K562 (cell line): ENCODE results near the gene TMEM184B. TPM values are rescaled to one million over a fixed set of nuclear protein-coding genes. Genes with fewer than 3 reads are reported as not detected.

ENCODE experiments used
- ATAC-seq: fragments of 200-7000 bp; cut with Tn5 transposase; 3 replicates; pipeline ENCODE4 v1.9.1; 2020; ENCODE audit warnings: moderate library complexity
- BruUV-seq: library from RNA; stranded (reverse); fragments of 400-500 nt; replicated peaks from 2 replicates; lab custom pipeline; 2021; lab: Mats Ljungman, UMichigan
- CTCF ChIA-PET: fragments of 300-600 bp; formaldehyde crosslinking; extraction: SDS; loops from one replicate; lab custom pipeline; 2021; ENCODE audit warnings: low intra/inter-chr PET ratio; lab: Yijun Ruan, JAX
- POLR2A ChIA-PET: fragments of 300-600, 350-650 bp; sonication (Branson Sonifier 250); formaldehyde crosslinking; extraction: SDS; loops from one replicate; lab custom pipeline; 2021; ENCODE audit warnings: antibody characterized with exemption, inconsistent platforms; lab: Yijun Ruan, JAX
- DNase-seq, 4 experiments: peaks; one replicate each; pipeline versions ENCODE4 v3.0.0 to v3.0.0-alpha.2; 2011 to 2018; ENCODE audit warnings: low spot score in 3 of 4, mixed read lengths in 3 of 4; ENCODE audit errors: extremely low read depth in 1 of 4
- FAIRE-seq: peaks from 2 replicates; lab custom pipeline; 2011; peaks lifted over from hg19 to GRCh38; lab: Jason Lieb, UNC
- H2AFZ ChIP-seq: 2 replicates; pipeline ENCODE4 v1.6.0; 2011; ENCODE audit warnings: low read depth, low read length, control low read depth, inconsistent platforms
- H3K27ac ChIP-seq: fragments of 200-600 bp; 3 replicates; pipeline ENCODE4 v1.8.0; 2011; ENCODE audit warnings: low read depth, mild to moderate bottlenecking, control low read depth, inconsistent platforms, low read length, moderate library complexity, mixed read lengths; ENCODE audit errors: extremely low read depth
- H3K27me3 ChIP-seq, 2 experiments: fragments of 300-600 bp in 1 of 2; 2 replicates in 1 of 2; 3 replicates in 1 of 2; pipeline versions ENCODE4 v1.6.0 to v1.8.0; 2011; ENCODE audit warnings: inconsistent platforms in 2 of 2, low read length in 2 of 2, mild to moderate bottlenecking in 1 of 2, mixed read lengths in 1 of 2, moderate library complexity in 1 of 2; ENCODE audit not compliant: control insufficient read depth in 2 of 2, insufficient read depth in 2 of 2
- H3K36me3 ChIP-seq: fragments of 300-600 bp; 3 replicates; pipeline ENCODE4 v1.8.0; 2011; ENCODE audit warnings: mild to moderate bottlenecking, low read length, inconsistent platforms; ENCODE audit not compliant: control insufficient read depth, insufficient read depth
- H3K4me1 ChIP-seq, 2 experiments: fragments of 200-600 bp in 1 of 2; replicated peaks in 1 of 2; 2 replicates in 1 of 2; 3 replicates in 1 of 2; pipeline versions ENCODE4 v1.5.1 to v1.8.0; 2011; ENCODE audit warnings: inconsistent platforms in 2 of 2, low read length in 2 of 2, mild to moderate bottlenecking in 1 of 2, mixed read lengths in 1 of 2, moderate library complexity in 1 of 2; ENCODE audit not compliant: control insufficient read depth in 2 of 2, insufficient read depth in 2 of 2
- H3K4me2 ChIP-seq: 2 replicates; pipeline ENCODE4 v1.6.1; 2011; ENCODE audit warnings: low read length, control low read depth, inconsistent platforms, mixed read lengths; ENCODE audit not compliant: insufficient read depth
- H3K4me3 ChIP-seq: fragments of 200-600 bp; sonication (generic), shearing (Covaris generic); 2 replicates; pipeline ENCODE4 v1.5.1; 2016; ENCODE audit warnings: control low read depth, inconsistent platforms
- H3K79me2 ChIP-seq: fragments of 200-600 bp; 3 replicates; pipeline ENCODE4 v1.8.0; 2011; ENCODE audit warnings: low read length, inconsistent platforms; ENCODE audit not compliant: control insufficient read depth, insufficient read depth
- H3K9ac ChIP-seq, 2 experiments: 2 replicates each; pipeline versions ENCODE4 v1.6.0 to v1.6.1; 2011; ENCODE audit warnings: low read depth in 2 of 2, low read length in 2 of 2, control low read depth in 1 of 2, inconsistent platforms in 1 of 2, mild to moderate bottlenecking in 1 of 2, mixed read lengths in 1 of 2; ENCODE audit not compliant: insufficient read depth in 1 of 2
- H3K9me1 ChIP-seq: one replicate; pipeline ENCODE4 v1.6.0; 2011; ENCODE audit warnings: inconsistent platforms, mild to moderate bottlenecking, low read length, moderate library complexity; ENCODE audit not compliant: control insufficient read depth, insufficient read depth
- H3K9me3 ChIP-seq: replicated peaks from 2 replicates; pipeline ENCODE4 v1.5.1; 2011; ENCODE audit warnings: low read depth, low read length, inconsistent platforms; ENCODE audit not compliant: control insufficient read depth, insufficient read depth
- H4K20me1 ChIP-seq: replicated peaks from 2 replicates; pipeline ENCODE4 v1.6.1; 2011; ENCODE audit warnings: low read length, inconsistent platforms, mixed read lengths; ENCODE audit not compliant: control insufficient read depth, insufficient read depth
- GATAD2A ChIP-seq: fragments of 450-650 bp; IDR thresholded peaks from 2 replicates; pipeline ENCODE4 v1.6.1; 2017
- GTF2A2 ChIP-seq: IDR thresholded peaks from 2 replicates; pipeline ENCODE4 v1.6.1; 2016; ENCODE audit warnings: mild to moderate bottlenecking, missing genetic modification characterization, missing compliant biosample characterization
- NFIC ChIP-seq: fragments of 450-650 bp; IDR thresholded peaks from 2 replicates; pipeline ENCODE4 v1.6.1; 2017; ENCODE audit warnings: mild to moderate bottlenecking, inconsistent platforms
- SMARCA4 ChIP-seq: fragments of 450-650 bp; IDR thresholded peaks from 2 replicates; pipeline ENCODE4 v1.6.1; 2016
- SMARCE1 ChIP-seq: fragments of 450-650 bp; IDR thresholded peaks from 2 replicates; pipeline ENCODE4 v1.7.1; 2016; ENCODE audit warnings: mild to moderate bottlenecking
- ZNF121 ChIP-seq: sonication (generic); formaldehyde crosslinking; conservative IDR thresholded peaks from 2 replicates; pipeline ENCODE4 v1.8.0; 2022; ENCODE audit warnings: missing genetic modification reagents
- ZNF584 ChIP-seq: fragments of 200-800 bp; sonication (Bioruptor generic); IDR thresholded peaks from 2 replicates; pipeline ENCODE4 v1.6.1; 2016; ENCODE audit warnings: low read depth, mild to moderate bottlenecking, missing genetic modification characterization, missing compliant biosample characterization
- ZNF586 ChIP-seq: fragments of 450-650 bp; formaldehyde crosslinking; conservative IDR thresholded peaks from 2 replicates; pipeline ENCODE4 v1.4.0; 2020; ENCODE audit warnings: mild to moderate bottlenecking, moderate library complexity
- WGBS: fragments of 100-300 bp; shearing (Covaris generic); methylation state at CpG from one replicate; pipeline ENCODE4 v1.1.6; 2016; ENCODE audit warnings: low coverage, mixed read lengths; ENCODE audit not compliant: insufficient coverage; ENCODE audit errors: missing lambda C conversion rate; 5-methylcytosine and 5-hydroxymethylcytosine counted together
- in situ Hi-C: fragments of 300-500 bp; cut with MboI; formaldehyde crosslinking; loops from 4 replicates; pipeline ENCODE4 v1.15.0; 2018; ENCODE audit warnings: inconsistent platforms, mixed read lengths
- intact Hi-C: fragments of 100-400 bp; cut with micrococcal nuclease; formaldehyde crosslinking; loops from 2 replicates; pipeline ENCODE4 v1.14.2; 2022
- polyA plus RNA-seq, 8 experiments: library from polyadenylated mRNA; depleted of rRNA in 4 of 8; stranded (reverse) in 5 of 8; unstranded in 3 of 8; fragments of >200 nt; fragmentation: Nextera tagmentation in 2 of 8; fragmentation: Illumina TruSeq in 1 of 8; extraction: Ambion mirVana in 2 of 8; extraction: Trizol in 1 of 8; gene quantifications; 2 replicates each; pipeline versions ENCODE4 v1.2.1 to v1.2.3, GENCODE V29; 2011 to 2014; ENCODE audit warnings: inconsistent platforms in 1 of 8, missing spikeins in 1 of 8
- total RNA-seq, 7 experiments: library from RNA; depleted of rRNA in 6 of 7; stranded (reverse); fragments of >200 nt in 6 of 7; fragmentation: Illumina TruSeq in 2 of 7; extraction: Trizol in 2 of 7; gene quantifications; 2 replicates each; pipeline versions ENCODE4 v1.2.1 to v1.2.3, GENCODE V29; 2011 to 2021; ENCODE audit warnings: low replicate concordance in 1 of 7
- TF ChIP-seq, protein P1 (sequence below): sonication (generic); formaldehyde crosslinking; IDR thresholded peaks from 2 replicates; pipeline ENCODE4 v1.8.1; 2023; ENCODE audit warnings: mild to moderate bottlenecking, missing genetic modification reagents, moderate library complexity

Gene TMEM184B
- total and polyA plus RNA-seq, 9 of the 15 experiments (the other 6 are each of a cell fraction or from before 2014, with no cell fraction given): 0.31 to 25.1 (median 6.2) TPM

DNA sequence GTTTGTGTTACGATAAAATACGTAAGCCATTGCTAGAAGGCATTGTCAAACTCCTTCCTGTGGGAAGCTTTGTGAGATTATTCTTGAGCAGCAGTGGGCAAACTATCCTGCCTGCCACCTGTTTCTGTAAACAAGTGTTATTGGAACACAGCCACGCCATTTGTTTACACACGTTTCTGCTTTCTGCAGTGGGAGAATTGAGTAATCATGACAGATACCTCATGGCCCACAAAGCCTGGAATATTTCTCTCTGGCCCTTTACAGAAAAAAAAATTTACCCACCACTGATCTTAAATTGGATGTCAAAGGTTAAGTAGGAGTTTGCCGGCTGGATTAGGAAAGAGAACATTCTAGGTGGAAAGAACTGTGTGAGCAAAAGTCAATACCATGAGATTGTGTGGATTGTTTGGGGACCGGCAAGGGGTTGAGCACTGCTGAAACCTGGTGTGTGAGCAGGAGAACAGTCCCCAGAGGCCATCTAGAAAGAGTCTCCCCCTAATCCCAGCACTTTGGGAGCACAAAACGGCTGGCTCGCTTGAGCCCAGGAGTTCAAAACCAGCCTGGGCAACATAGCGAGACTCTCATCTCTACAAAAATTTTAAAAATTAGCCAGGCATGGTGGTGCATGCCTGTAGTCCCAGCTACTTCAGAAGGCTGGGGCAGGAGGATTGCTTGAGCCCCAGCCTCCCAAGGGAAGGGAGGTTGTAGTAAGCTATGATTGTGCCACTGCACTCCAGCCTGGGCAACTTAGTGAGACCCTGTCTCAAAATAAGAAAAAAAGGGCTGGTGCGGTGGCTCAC is 85.2 kb downstream of the TMEM184B start:
- Histone ChIP-seq H3K9me3 (no peaks in the 10 kb centered on the region), H4K20me1 (no peaks in the 10 kb centered on the region), H3K9ac (no peak overlapping the region), H2AFZ (peak overlapping the region; percentile 68), H3K36me3 (no peaks in the 10 kb centered on the region), H3K4me3 (no peak overlapping the region), H3K27me3 (no peaks in the 10 kb centered on the region), H3K4me1 (peaks cover 12 to 17% of the 10 kb centered on the region in 2 experiments; a peak in 3 of 5 replicates), H3K79me2 (no peaks in the 10 kb centered on the region), H3K4me2 (no peak overlapping the region), H3K9me1 (no peaks in the 10 kb centered on the region), H3K27ac (no peak overlapping the region)
- WGBS: 65% methylated on average over 10 of the region's 10 CpGs
- intact Hi-C loops: no loop called here
- BruUV-seq: no TSS peak
- in situ Hi-C loops: no loop called here
- DNase-seq: no peak
- no peak for FAIRE-seq
- TF ChIP-seq ZNF586 (CRISPR knock-in tag) (no peak), ZNF121 (CRISPR knock-in tag) (peak; percentile 34; the same call in 1 of the 2 replicates)
- CTCF ChIA-PET: no interaction called here
- no peak for ATAC-seq
- POLR2A ChIA-PET: interaction anchor here (0.7 to 1.3 kb wide), 4 partner anchors 9 to 153 kb away, joined by 3 read pairs; partner anchors contain the start of gene MAFF

DNA sequence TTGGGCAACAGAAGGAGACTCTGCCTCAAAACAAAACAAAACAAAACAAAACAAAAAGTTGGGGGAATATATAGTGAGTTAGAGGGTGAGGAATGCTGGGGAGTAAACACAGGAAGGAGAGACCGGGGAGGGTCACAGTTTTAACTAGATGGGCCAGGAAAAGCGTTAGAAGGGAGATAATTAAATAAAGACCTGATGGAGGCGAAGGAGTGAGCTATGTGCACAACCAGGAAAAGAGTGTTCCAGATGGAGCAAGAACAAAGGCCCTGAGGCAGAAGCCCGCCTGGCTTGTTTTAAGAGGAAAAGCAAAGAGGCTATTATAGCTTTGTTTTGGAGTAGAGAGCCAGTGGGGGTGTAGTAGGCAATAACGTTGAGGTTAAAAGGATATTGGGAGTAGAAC is 86.4 kb downstream of the TMEM184B start:
- H2AFZ ChIP-seq: peak overlapping the region; percentile 70
- no peaks in the 10 kb centered on the region for H3K27me3 ChIP-seq
- H4K20me1 ChIP-seq: no peaks in the 10 kb centered on the region
- intact Hi-C loops (no loop called here), in situ Hi-C loops (no loop called here)
- POLR2A ChIA-PET: interaction anchor here (0.7 to 1.0 kb wide), 2 partner anchors 15 to 33 kb away, joined by 3 to 4 read pairs; partner anchors contain the start of gene MAFF
- no peak overlapping the region for H3K4me2 ChIP-seq
- ATAC-seq (no peak), FAIRE-seq (no peak), DNase-seq (no peak)
- BruUV-seq: no TSS peak
- H3K4me3 ChIP-seq: no peak overlapping the region
- CTCF ChIA-PET: no interaction called here
- peaks cover under 1% of the 10 kb centered on the region; the same call in 2 of the 3 replicates for H3K79me2 ChIP-seq
- no peak overlapping the region; a peak in 1 of 4 replicates for H3K9ac ChIP-seq
- no peaks in the 10 kb centered on the region for H3K9me1 ChIP-seq
- 69% methylated on average over 4 of the region's 5 CpGs for WGBS
- H3K27ac ChIP-seq: no peak overlapping the region
- no peaks in the 10 kb centered on the region for H3K9me3 ChIP-seq
- H3K36me3 ChIP-seq: no peaks in the 10 kb centered on the region
- peaks cover 17 to 21% of the 10 kb centered on the region in 2 experiments; a peak in 4 of 5 replicates for H3K4me1 ChIP-seq
- TF ChIP-seq GATAD2A (no peak), GTF2A2 (tag) (no peak), ZNF584 (CRISPR knock-in tag) (no peak), SMARCE1 (no peak), SMARCA4 (no peak), NFIC (no peak)
- TF ChIP-seq, protein P1, sequence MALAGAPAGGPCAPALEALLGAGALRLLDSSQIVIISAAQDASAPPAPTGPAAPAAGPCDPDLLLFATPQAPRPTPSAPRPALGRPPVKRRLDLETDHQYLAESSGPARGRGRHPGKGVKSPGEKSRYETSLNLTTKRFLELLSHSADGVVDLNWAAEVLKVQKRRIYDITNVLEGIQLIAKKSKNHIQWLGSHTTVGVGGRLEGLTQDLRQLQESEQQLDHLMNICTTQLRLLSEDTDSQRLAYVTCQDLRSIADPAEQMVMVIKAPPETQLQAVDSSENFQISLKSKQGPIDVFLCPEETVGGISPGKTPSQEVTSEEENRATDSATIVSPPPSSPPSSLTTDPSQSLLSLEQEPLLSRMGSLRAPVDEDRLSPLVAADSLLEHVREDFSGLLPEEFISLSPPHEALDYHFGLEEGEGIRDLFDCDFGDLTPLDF: no peak
